SU-DHL-6 (cell line): Measurements from ENCODE around the gene COBLL1.

Experiments
- H2AFZ ChIP-seq: fragments of 200-600 bp; sonication (generic); 2 replicates; pipeline ENCODE4 v1.6.1; 2014; ENCODE audit warnings: low read depth, mild to moderate bottlenecking, moderate library complexity, mixed read lengths, antibody characterized with exemption, low read length; ENCODE audit not compliant: severe bottlenecking
- H3F3A ChIP-seq: fragments of 200-600 bp; shearing (Covaris generic); 2 replicates; pipeline ENCODE4 v1.6.0; 2016; ENCODE audit warnings: antibody characterized with exemption, mild to moderate bottlenecking; ENCODE audit not compliant: insufficient read depth
- H3K27ac ChIP-seq: fragments of 200-600 bp; sonication (generic); 2 replicates; pipeline ENCODE4 v1.5.1; 2016; ENCODE audit warnings: low read depth, mild to moderate bottlenecking, low read length, moderate library complexity, mixed read lengths
- H3K27me3 ChIP-seq: fragments of 200-600 bp; sonication (generic), shearing (Covaris generic); 2 replicates; pipeline ENCODE4 v1.6.0; 2014; ENCODE audit warnings: mild to moderate bottlenecking, low read length
- H3K36me3 ChIP-seq: fragments of 200-600 bp; sonication (generic); 2 replicates; pipeline ENCODE4 v1.6.1; 2014; ENCODE audit warnings: mild to moderate bottlenecking, low read length, mixed read lengths
- H3K4me2 ChIP-seq: fragments of 300-600, 200-600 bp; shearing (Covaris generic), sonication (generic); 2 replicates; pipeline ENCODE4 v1.6.0; 2014; ENCODE audit warnings: low read length, low read depth, mild to moderate bottlenecking; ENCODE audit not compliant: poor library complexity, severe bottlenecking
- H3K4me3 ChIP-seq: fragments of 200-600 bp; sonication (generic); 2 replicates; pipeline ENCODE4 v1.5.1; 2014; ENCODE audit warnings: antibody characterized with exemption, low read length, mild to moderate bottlenecking, mixed read lengths; ENCODE audit not compliant: insufficient read depth, poor library complexity, severe bottlenecking
- H3K79me2 ChIP-seq: fragments of 200-600 bp; sonication (generic); 2 replicates; pipeline ENCODE4 v1.6.1; 2014; ENCODE audit warnings: mild to moderate bottlenecking, low read length, moderate library complexity; ENCODE audit not compliant: insufficient read depth
- H3K9ac ChIP-seq: fragments of 200-600 bp; sonication (generic); 2 replicates; pipeline ENCODE4 v1.7.0; 2014; ENCODE audit warnings: mild to moderate bottlenecking, low read length
- H3K9me2 ChIP-seq: fragments of 200-600 bp; sonication (generic); replicated peaks from 2 replicates; pipeline ENCODE4 v1.6.1; 2014; ENCODE audit warnings: low read length; ENCODE audit not compliant: insufficient read depth
- H3K9me3 ChIP-seq: fragments of 200-600 bp; sonication (generic); 2 replicates; pipeline ENCODE4 v1.6.1; 2014; ENCODE audit warnings: low read length, mixed read lengths; ENCODE audit not compliant: insufficient read depth
- H4K20me1 ChIP-seq: fragments of 200-600 bp; sonication (generic); 2 replicates; pipeline ENCODE4 v1.6.1; 2014; ENCODE audit warnings: low read depth, mild to moderate bottlenecking, antibody characterized with exemption, low read length, moderate library complexity, mixed read lengths
- EZH2phosphoT487 ChIP-seq: fragments of 200-600 bp; sonication (generic), shearing (Covaris generic); conservative IDR thresholded peaks from 2 replicates; pipeline ENCODE4 v1.6.1; 2018; ENCODE audit warnings: mild to moderate bottlenecking, antibody characterized with exemption, low read length, moderate library complexity, mixed read lengths
- TF ChIP-seq, protein P1 (sequence below): fragments of 200-600 bp; sonication (generic); IDR thresholded peaks from one replicate; pipeline ENCODE4 v1.5.1; 2017; ENCODE audit warnings: antibody characterized with exemption, mild to moderate bottlenecking, low read length, moderate library complexity; ENCODE audit not compliant: insufficient read depth, poor library complexity, severe bottlenecking

The COBLL1 gene

GRCh38 chr2:164794016-164794415 is 47.6 kb downstream of the COBLL1 start:
- H3K4me2 ChIP-seq = no peak overlapping the region
- H3F3A ChIP-seq = no peaks in the 10 kb centered on the region
- no peaks in the 10 kb centered on the region for H3K9me3 ChIP-seq
- no peak overlapping the region for H2AFZ ChIP-seq
- H4K20me1 ChIP-seq = no peaks in the 10 kb centered on the region
- no peak overlapping the region for H3K9ac ChIP-seq
- H3K9me2 ChIP-seq = no peaks in the 10 kb centered on the region
- no peak overlapping the region for H3K27ac ChIP-seq
- no peaks in the 10 kb centered on the region for H3K36me3 ChIP-seq
- H3K27me3 ChIP-seq = no peaks in the 10 kb centered on the region
- H3K4me3 ChIP-seq = no peak overlapping the region
- no peaks in the 10 kb centered on the region for H3K79me2 ChIP-seq
- no peak for TF ChIP-seq EZH2phosphoT487
- TF ChIP-seq, protein P1, sequence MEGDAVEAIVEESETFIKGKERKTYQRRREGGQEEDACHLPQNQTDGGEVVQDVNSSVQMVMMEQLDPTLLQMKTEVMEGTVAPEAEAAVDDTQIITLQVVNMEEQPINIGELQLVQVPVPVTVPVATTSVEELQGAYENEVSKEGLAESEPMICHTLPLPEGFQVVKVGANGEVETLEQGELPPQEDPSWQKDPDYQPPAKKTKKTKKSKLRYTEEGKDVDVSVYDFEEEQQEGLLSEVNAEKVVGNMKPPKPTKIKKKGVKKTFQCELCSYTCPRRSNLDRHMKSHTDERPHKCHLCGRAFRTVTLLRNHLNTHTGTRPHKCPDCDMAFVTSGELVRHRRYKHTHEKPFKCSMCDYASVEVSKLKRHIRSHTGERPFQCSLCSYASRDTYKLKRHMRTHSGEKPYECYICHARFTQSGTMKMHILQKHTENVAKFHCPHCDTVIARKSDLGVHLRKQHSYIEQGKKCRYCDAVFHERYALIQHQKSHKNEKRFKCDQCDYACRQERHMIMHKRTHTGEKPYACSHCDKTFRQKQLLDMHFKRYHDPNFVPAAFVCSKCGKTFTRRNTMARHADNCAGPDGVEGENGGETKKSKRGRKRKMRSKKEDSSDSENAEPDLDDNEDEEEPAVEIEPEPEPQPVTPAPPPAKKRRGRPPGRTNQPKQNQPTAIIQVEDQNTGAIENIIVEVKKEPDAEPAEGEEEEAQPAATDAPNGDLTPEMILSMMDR = no peak

- Histone ChIP-seq H3K4me2 (no peak overlapping the region), H3K9ac (no peak overlapping the region), H4K20me1 (no peaks in the 10 kb centered on the region), H3K4me3 (no peak overlapping the region), H3K79me2 (no peaks in the 10 kb centered on the region), H3K9me2 (no peaks in the 10 kb centered on the region), H2AFZ (no peak overlapping the region), H3K27ac (no peak overlapping the region), H3F3A (no peaks in the 10 kb centered on the region), H3K9me3 (no peaks in the 10 kb centered on the region), H3K27me3 (no peaks in the 10 kb centered on the region), H3K36me3 (no peaks in the 10 kb centered on the region)
- TF ChIP-seq EZH2phosphoT487 = no peak
- TF ChIP-seq, protein P1 = no peak
Measured at GRCh38 chr2:164793529-164793928, 48.1 kb downstream of the COBLL1 start.

- no peaks in the 10 kb centered on the region for H3K9me3 ChIP-seq
- no peaks in the 10 kb centered on the region for H3K9me2 ChIP-seq
- H3K4me3 ChIP-seq = no peak overlapping the region
- H3K79me2 ChIP-seq = no peaks in the 10 kb centered on the region
- TF ChIP-seq EZH2phosphoT487 = no peak
- TF ChIP-seq, protein P1 = no peak
- no peak overlapping the region for H3K9ac ChIP-seq
- H3K27ac ChIP-seq = no peak overlapping the region
- no peak overlapping the region for H3K4me2 ChIP-seq
- no peaks in the 10 kb centered on the region for H3K36me3 ChIP-seq
- H4K20me1 ChIP-seq = no peaks in the 10 kb centered on the region
- H3F3A ChIP-seq = no peaks in the 10 kb centered on the region
- H3K27me3 ChIP-seq = no peaks in the 10 kb centered on the region
- H2AFZ ChIP-seq = no peak overlapping the region
Measured at GRCh38 chr2:164792316-164793170, 49.1 kb downstream of the COBLL1 start.
